GM18519 (cell line): Measurements from ENCODE around the gene OR5D18.
"Not testable (repeated sequence)": the region's sequence is repeated elsewhere in the genome, so short reads cannot be mapped to it uniquely, and the experiment has no call there.

Experiments
- ATAC-seq: cut with Tn5 transposase; IDR thresholded peaks from one replicate; pipeline ENCODE4 v1.9.1; 2021; ENCODE audit warnings: mild to moderate bottlenecking, moderate library complexity; ENCODE audit not compliant: unreplicated experiment, low FRiP score

The OR5D18 gene

DNA sequence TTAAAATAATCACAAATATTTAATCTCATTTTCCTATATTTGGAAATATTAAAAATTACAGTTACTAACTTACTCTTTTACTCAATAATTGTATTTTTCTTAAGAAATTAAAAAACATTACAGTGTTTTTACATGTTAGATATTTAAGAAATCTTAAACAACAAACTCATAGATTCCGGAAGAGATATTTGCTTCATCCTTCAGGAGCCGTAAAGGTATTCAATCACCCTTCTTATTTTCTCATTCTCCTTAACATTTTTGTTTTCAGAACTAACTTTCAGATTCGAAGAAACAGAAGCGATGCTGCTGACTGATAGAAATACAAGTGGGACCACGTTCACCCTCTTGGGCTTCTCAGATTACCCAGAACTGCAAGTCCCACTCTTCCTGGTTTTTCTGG lies at the start of gene OR5D18:
TSS of gene OR5D18 (plus strand) at position 301 of the 400 bp plus-strand sequence. CDS start at position 301, 0 bp downstream.
- no peak for ATAC-seq

DNA sequence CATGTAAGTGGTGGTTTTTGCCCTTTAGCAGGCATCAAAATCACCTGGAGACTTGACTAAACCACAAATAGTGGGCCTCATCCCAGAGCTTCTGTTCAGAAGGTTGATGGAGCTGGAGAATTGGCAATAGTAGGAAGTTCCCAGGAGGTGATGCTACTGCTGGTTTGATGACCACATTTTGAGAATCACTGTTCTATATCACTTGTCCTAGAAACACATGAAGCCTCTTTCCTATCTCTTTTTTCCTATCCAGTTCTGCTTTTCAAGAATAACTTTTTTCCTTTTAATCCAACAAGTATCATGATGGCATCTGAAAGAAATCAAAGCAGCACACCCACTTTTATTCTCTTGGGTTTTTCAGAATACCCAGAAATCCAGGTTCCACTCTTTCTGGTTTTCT lies 46.3 kb upstream of the OR5D18 start, which contains the start of gene OR5D13:
TSS of gene OR5D13 (plus strand) at position 301 of the 400 bp plus-strand sequence. CDS start at position 301, 0 bp downstream.
- ATAC-seq, result no peak

DNA sequence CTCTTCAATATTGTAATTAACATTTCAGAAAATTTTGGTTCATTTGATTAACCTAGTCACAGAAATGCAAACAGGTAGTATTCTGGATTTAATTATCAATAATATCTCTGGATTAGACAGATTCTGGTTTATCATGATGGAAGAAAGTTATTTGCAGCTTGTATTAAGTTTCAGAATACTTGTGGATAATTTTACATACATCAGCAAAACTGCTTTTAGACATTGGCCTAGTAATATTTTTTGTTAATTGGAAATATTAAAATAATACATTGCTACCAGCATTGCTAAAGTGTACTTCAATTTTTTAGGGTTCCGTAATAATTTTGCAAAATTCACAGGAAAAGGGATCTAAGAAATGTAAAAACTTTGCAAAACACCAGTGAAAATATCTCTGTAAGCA lies 27.8 kb upstream of the OR5D18 start:
- no peak for ATAC-seq

DNA sequence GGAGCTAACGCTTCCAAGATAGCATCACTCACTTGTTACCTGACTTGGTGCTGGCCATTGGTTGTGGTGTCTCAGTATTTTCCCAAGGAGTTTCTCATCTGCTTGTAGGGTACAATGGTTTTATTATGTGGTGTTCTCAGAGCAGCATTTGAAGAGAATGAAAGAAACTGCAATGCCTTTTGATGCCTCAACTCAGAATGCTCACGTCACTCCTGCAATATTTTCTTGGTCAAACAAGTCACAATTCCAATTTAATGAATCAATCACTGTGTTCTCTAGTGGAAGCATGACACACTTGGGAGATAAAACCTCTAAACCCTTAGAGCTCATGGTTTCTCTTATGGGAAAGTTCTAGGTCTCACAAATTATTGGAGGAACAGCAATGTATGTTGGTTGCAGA lies 26.1 kb upstream of the OR5D18 start:
- ATAC-seq, result no peak

DNA sequence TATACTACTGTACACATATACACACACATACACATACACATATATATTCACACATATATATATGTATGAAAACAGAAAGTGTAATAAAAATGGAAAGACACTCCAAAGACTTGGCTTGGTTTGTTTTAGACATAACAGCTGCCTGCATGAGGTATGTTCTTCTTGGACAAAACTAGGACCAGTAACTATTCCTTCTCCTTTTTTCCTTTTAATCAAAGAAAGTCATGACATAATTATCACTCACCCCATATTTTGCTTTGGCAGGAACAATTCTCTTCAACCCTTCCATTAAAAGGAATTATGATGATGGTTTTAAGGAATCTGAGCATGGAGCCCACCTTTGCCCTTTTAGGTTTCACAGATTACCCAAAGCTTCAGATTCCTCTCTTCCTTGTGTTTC lies 24.2 kb upstream of the OR5D18 start, which contains the start of gene OR5D14:
TSS of gene OR5D14 (plus strand) at position 301 of the 400 bp plus-strand sequence. CDS start at position 301, 0 bp downstream.
- ATAC-seq, result no peak

DNA sequence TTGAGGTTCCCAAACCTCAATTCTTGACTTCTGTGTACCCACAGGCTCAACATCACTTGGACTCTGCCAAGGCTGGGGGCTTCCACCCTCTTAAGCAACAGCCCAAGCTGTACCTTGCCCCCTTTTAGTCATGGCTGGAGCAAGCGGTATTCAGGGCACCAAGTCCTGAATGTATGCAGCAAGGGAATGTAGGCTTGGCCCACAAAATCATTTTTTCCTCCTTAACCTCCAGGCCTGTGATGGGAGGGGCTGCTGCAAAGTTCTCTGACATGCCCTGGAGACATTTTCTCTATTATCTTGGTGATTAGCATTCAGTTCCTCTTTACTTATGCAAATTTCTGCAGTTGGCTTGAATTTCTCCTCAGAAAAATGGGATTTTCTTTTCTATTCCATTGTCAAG lies 13.2 kb upstream of the OR5D18 start:
- no peak for ATAC-seq

DNA sequence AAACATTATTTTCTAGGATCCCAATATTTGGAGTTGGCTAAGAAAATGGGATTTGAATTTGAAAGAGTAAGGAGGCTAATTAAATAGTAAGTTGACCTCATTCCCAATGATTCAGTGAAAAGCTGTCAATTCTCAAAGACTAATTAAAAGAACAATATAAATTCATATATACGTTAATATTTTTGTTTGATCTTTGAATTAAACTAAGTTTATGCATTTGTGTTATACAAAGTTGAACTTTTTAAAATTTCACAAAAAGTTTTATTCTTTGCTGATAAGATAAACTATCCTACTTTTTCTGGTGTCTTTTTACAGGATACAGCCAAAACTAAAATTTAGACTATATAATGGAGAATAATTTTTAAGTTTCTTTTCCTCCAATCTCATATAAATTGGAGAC lies 8.4 kb upstream of the OR5D18 start, which contains the start of gene OR5L1:
TSS of gene OR5L1 (plus strand) at position 301 of the 400 bp plus-strand sequence. CDS start 100 bp downstream, outside the sequence.
- no peak for ATAC-seq

DNA sequence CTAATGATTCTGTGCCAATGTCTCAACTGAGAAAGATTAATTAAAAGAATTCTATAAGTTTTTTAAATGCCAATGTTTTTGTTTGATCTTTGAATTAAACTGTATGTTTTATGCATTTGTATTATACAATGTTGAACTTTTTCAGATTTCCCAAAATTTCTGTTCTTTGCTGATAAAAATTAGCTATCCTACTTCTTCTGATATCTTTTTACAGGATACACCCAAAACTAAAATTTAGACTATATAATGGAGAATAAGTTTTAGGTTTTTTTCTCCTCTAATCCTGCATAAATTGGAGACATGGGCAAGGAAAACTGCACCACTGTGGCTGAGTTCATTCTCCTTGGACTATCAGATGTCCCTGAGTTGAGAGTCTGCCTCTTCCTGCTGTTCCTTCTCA lies 7.5 kb downstream of the OR5D18 start, which contains the start of gene OR5L2:
TSS of gene OR5L2 (plus strand) at position 301 of the 400 bp plus-strand sequence. CDS start at position 301, 0 bp downstream.
- ATAC-seq, result no peak

DNA sequence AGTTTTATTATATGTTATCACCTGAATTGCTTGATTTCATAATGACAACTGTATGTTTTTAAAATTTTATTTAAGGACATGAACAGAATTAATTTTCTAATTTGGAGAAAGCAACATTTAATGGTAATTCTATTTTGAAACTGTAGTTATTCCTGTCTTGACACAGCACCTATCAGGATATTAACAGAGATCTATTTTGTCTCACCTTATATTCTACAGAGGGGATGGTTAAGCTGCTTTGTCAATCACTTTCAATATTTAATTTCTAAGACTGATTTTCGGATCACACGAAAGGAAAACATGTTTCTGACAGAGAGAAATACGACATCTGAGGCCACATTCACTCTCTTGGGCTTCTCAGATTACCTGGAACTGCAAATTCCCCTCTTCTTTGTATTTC lies 19.0 kb downstream of the OR5D18 start, which contains the start of gene OR5D16:
TSS of gene OR5D16 (plus strand) at position 301 of the 400 bp plus-strand sequence. CDS start at position 301, 0 bp downstream.
- ATAC-seq, result no peak

DNA sequence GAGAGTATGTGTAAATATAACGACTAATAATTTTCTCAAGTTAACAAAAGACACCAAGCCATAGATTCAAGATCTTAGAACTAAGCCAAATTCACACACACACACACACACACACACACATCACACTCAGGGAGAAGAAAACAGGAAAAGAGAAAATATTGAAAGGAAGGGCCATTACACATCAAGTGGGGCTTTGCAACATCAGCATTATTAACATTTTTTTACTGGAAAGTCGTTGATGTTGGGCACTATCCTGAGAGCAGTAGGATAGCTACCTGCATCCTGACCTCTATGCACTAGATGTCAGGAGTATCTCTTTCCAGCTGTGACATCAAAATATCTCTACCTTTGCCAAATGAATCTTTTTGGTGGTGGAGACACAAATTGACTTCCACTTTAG lies 28.0 kb downstream of the OR5D18 start:
- no peak for ATAC-seq

DNA sequence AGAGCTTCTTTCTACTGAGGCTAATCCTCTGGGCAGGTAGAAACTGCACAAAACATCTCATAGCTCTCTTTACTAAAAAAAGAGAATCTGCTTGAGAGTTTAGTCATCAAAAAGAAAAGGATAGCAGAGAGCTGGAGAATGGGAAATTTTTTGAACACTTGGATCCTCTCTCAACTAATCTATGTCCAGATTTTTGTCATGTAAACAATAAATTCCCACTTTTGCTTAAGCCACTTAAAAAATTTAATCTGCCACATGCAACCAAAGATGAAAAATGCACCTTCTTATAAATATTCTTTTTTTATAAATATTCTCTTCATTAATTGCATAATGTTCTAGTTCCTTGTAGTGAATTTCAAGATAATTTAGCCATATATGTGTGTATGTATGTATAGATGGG lies 29.6 kb downstream of the OR5D18 start:
- ATAC-seq, result no peak

DNA sequence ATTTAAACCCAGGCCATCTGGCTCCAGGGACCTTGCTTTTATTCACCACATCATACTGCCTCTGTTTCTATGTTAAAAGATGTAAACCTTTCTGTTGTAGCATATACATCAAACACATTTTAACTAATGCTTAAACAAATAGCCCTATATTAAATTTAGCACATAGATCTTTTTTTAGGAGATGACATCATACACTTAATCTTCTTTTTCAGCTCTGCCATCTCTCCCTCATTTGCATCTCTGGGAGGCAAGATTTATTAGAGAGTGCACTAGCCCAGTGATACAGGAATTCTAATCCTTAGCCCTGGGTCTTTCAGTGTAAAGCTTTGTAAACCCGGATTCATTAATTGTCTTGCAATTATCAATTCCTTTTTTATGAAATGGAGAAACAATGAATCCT lies 32.7 kb downstream of the OR5D18 start:
- no peak for ATAC-seq

DNA sequence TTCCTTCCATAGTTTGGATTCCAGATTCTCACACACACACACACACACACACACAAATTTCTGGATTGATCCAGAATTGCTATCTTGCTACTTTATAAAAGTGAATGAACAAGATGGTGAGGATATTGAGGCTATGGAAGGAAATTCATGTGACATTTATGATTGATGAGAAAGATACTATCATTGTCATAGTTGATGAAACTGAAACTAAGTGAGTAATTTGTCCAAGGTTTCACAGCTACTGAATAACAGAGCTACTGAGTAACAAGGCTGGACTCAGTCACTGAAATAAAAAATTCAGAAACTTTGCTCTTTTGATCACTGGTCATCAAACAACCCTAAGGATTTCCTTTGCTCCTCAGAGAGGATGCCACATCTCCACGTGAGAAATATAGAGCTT lies 35.3 kb downstream of the OR5D18 start:
- ATAC-seq, result peak; percentile 65

DNA sequence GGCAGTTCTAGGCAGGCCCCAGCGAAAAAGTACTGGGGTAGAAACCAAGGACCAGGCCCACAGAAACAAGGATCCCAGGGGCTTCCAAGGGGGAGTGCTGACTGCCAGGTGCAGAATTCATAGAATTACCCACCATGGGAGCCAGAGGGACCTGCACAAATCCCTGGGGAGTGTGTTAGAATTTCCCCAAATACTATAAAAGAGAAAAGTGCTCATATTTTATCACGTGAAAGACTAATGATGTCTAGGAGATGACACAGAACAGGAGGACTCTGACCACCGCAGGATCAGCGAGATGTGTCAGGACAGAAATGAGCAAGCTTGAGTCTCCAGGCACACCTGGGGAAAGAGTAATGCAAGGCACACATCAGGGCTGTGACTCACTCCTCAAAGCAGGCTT lies 47.9 kb downstream of the OR5D18 start:
- not testable (repeated sequence) for ATAC-seq
